Nucleus accumbens (tissue), 56 donors: ENCODE data around the gene TTC34.

ENCODE experiments used
- DNase-seq, 56 donors: peaks; one replicate each; lab custom pipeline; 2025; lab: John Stamatoyannopoulos, UW

Gene TTC34

DNA sequence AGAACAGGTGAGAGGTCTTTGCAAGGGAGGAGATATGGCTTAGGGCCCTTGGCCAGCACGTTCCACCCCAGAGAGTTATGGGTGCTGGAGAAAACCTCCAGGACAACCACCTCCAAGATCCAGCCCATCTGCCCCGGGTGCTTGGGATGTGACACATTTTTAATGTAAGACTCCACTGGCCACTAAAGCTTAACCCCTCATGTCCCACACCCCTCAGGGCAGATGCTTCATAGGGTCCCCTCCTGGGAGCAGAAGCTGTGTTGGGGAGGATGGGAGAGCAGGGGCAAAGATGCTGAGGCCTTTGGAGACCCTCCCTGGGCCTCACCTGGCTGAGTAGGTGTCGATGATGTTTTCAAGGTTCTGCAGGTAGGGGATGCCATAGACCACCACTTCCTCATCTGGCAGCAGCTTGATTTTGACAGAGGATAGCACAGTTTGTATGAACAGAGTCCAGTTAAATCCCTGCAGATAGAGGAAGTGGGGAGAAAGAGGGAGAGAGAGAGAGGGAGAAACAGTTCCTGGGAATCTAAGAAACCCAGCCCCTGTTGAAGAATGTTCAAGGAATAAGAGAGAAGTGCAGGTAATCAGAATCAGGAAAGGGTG is 203.1 kb downstream of the TTC34 start:
- no peak for DNase-seq

DNA sequence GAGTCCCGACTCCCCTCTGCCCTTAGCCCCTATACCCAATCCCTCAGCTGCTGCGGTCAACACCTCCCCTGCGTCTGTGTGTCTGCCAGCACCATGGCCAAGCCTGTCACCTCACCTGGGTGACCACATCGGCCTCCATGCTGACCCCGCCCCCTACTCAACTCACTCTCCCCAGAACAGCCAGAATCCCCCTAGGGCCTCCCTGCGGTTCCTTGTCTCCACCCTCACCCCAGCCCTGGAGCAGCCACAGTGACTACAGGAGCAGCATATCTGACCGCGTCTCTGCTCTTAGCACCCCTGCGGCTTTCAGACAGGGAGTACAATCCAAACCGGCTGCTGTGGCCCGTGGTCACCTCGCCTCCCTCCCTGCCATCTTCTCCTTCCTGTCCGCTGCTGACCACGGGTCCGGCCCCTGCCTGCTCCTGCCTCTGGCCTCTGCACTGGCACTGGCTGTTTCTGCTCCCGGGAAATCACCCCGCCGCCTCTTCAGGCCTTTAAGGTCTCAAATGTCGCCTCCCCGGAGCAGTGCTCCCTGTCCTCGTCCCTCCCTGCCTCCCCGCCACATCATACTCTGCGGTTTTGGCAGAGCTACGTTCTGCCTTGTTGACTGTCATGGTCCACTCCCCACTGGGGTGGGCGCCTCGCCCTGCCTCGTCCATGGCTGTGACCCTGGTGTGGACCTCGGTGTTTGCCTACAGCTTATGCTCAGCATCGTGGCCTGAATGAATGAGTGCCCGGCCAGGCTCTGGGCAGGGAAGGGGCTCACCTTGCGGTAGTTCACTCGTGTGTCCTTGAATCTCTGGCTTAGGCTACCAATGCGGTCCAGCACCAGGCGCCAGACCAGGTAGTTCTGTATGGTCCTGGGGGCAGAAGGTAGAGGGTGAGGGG is 203.8 kb downstream of the TTC34 start:
- no peak for DNase-seq

- no peak for DNase-seq
Measured at GRCh38 chr1:2596530-2597333, 204.8 kb downstream of the TTC34 start.

- no peak for DNase-seq
Measured at GRCh38 chr1:2595812-2596529, 205.5 kb downstream of the TTC34 start.

DNA sequence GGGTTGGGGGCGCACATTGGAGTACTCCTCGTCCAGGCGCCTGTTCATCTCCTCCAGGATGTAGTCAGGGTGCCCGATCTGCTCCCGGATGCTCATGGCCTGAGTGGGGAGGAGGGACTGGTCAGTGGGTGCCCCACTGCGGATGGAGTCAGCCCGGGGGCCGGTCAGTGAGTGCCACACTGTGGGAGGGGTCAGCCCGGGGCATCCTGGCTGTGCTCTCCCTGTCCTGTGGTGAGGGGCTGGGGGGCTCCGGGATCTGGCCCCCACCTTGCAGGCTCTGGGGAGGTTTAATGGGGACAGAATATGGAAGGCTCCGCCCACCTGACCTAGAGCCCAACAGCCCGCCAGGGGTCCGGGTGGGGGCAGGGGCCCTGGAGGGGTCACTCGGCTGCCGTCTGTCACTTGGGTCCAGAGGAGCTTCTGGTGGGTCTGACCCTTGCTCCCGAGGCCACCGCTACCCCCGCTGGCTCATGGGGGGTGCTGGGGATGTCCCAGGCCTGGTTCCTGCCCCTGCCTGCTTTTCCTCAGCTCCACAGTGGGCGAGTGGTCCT is 206.2 kb downstream of the TTC34 start:
- no peak for DNase-seq

- DNase-seq: no peak
Measured at GRCh38 chr1:2594641-2595131, 206.8 kb downstream of the TTC34 start.

DNA sequence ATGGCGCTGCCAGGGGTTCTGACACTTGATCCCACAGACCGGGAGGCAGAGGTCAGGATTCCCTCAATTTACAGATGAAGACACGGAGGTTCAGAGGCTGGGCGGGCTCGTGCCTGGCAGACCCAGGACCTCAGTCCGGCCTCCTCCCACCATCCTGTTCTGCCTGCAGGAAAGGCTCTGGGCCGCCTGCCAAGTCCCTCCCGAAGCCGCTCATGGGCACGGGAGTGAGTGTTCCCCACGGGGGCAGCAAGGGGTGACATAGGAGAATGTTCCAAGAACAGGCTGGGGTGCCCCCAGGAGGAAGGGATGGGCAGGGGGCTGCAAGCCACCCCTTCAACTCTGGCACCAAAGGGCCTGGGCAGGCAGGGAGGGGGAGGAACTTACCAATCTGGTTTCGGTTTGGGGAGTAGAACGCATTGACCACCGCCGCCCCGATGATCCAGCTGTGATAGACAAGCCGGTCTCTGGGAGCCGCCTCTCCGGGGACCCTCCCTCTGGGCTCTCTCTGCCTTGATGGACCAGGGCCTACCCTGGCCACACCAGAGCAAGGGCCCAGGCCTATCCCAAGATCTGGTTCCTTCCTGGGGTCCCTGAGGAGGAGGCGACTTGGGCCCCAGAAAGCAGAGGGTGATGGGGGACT is 207.4 kb downstream of the TTC34 start:
- DNase-seq: peak in 1 of 56 donors; percentile 19

- no peak for DNase-seq
Measured at GRCh38 chr1:2593251-2593878, 208.1 kb downstream of the TTC34 start.

- no peak for DNase-seq
Measured at GRCh38 chr1:2592672-2593071, 208.8 kb downstream of the TTC34 start.

GRCh38 chr1:2591581-2592261 is 209.8 kb downstream of the TTC34 start:
- DNase-seq: no peak

- DNase-seq: no peak
Measured at GRCh38 chr1:2591233-2591580, 210.3 kb downstream of the TTC34 start.

DNA sequence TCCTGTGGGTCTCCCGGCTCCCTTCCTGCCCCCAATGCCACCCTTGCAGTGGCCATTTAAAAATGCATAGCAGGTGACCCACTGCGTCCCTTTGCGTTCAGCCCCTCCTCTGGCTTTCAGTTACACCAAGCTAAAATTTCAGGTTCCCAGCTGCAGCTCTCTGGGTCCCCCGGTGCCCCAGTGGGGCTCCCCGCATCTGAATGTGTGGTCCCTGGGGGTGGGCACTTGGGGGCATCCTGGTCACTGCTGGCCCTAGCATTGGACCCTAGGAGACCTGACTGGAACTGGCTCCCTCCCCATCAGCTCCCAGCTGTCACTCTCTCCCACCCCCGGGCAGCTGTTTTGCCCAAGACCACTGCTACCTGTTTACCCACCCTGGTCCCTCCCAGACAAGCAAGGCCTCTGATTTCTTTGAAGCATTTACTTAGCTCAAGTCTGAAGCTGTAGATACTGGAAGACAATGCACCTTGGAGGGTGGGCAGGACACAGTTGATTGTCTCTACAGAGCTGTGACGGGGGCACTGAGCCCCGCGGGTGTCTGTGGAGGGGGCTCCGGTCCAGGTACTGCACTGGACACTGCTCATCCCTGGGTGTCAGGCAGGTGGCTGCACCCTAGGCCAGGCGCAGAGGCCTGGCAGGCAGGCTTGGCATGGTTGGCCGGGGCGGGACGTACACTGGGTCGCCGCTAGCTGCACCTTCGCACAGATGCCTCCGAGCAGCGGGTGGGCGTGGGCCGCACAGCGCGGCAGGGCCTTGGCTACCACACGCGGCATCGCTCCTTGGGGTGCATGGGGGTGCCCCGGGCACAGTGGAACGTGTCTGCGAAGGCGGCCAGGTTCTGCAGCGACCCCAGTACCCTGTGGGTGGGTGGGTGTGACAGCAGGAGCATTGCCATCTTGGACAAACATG is 211.0 kb downstream of the TTC34 start:
- DNase-seq: no peak

DNA sequence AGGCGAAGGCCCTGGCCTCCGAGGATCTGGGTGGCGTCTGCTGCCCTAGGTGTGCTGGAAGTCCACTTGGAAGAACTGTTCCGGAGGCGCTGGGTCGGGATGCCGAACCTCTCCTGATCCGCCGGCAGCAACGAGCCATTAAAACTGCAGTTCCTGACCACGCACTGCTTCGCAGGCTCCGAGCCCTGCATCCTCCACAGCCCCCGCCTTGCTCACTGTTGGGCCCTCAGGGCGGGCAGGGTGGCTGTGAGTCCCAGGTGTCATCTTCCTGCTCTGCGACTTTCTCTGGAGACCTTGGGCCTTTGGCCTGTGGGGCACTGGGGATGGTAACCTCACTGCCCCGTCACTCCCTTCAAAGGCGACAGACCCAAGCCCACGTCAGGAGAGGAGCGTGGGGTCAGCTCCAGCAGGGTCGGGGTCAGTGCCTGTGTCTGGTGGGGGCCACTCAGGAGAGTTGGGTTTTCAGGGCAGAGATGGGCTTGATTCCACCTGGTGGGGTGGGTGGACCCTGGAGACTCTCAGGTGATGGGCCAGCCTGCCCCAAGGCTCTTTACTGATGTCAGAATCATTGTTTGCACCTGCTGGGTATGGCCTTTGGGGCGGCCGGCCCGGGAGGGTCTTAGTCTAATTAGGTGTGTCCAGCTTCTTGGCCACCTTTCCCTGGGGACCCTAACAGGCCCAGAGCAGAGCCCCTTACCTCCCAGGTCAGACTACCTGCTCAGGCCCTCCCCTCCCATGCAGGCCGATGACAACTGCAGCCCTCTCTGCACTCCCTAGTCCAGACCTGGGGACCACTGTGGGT is 211.9 kb downstream of the TTC34 start:
- DNase-seq: no peak

GRCh38 chr1:2588661-2589430 is 212.6 kb downstream of the TTC34 start:
- no peak for DNase-seq

- no peak for DNase-seq
Measured at GRCh38 chr1:2587860-2588571, 213.5 kb downstream of the TTC34 start.
